ENCODE results near the gene APBA2.
"Not testable (repeated sequence)": the region's sequence is repeated elsewhere in the genome, so short reads cannot be mapped to it uniquely, and the experiment has no call there.

APBA2 gene

DNA sequence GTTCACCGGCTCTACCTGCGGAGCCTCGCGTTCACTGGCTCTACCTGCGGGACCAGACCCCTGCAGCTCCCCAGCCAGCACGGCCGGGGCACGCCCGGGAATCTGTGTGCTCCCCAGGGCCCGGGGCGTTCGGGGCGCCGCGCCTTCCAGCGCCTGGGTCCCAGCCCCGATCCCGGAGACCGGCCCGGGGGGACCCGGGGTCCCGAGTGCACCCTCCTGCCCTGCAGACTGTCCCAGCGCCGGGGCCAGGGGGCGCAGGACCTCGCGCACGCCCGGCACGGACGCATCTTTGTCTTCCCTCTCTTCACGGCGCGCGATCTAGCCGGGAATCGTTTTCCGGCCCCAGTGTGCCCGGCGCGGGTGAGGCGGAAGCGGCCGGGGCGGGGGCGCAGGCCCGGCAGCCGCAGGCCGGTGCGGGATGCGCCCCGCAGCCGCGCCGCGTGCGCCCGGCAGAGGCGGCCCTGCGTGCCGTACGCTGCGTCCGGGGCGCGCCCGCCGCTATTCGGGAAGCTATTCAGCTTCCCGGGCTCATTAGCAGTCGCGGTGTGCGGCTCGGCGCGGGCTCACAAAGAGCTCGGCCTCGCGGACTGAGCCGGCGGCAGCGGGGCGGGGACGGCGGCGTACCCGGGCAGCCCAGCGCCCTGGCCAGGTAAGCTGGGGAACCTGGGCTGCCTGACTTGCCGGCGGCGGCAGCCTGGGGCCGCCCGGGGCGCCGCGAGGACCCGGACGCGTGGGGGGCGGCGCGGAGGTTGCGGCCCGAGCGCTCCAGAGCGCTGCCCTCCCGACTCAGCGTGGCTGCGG, at the start of gene APBA2:
APBA2 (plus strand) TSS at position 345 of the 801 bp plus-strand sequence. CDS start 167,911 bp downstream, outside the sequence.
- peak; percentile 57 for DNase-seq (ENCODE audit: low read depth, low spot score)

DNA sequence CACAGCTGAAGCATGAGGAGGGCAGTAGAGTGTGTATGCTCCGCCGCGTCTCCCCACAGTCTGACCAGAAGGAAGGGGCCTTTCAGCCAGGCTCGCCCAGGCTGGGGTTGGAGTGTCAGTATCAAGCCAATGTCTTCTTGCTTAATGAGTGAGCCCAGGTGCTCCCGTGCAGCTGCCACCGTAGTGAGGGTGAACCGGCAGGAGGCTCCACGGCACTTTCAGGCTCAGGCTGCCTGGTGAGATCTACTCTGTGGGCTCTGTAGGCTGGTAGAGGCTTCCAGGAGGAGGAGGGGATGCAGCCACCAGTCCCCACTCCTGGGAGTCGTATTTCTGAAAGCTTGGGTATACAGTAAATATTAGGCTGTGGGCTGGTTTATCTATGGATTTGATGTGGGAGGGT, 45.5 kb upstream of the APBA2 start:
- DNase-seq (ENCODE audit: low read depth, low spot score): not testable (repeated sequence)

GRCh38 chr15:28842210-28842609, 43.6 kb upstream of the APBA2 start:
- DNase-seq (ENCODE audit: low read depth, low spot score): not testable (repeated sequence)

- DNase-seq (ENCODE audit: low read depth, low spot score): not testable (repeated sequence)
These were observed 42.3 kb upstream of the APBA2 start for GRCh38 chr15:28843520-28843919.

- DNase-seq (ENCODE audit: low read depth, low spot score): not testable (repeated sequence)
These were observed 41.6 kb upstream of the APBA2 start for GRCh38 chr15:28844147-28844546.

DNA sequence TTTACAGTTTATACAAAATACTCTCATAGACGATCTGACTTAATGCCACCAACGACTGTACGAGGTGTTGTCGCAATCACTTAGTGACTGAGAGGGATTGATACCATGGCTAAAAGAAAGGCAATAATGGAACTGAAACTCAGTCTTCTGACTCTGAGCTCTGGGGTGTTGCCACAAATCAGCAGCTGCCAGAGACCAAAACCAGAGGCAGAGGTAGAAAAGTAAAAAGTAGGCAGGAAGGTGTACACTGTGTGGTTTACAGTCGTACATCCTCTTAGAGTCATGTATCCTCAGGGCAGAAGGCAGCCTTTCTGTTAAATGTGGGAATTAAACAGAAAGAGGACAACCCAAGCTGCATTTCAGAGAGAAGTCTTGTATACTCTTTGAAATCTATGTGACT, 38.5 kb upstream of the APBA2 start:
- DNase-seq (ENCODE audit: low read depth, low spot score): not testable (repeated sequence)

- not testable (repeated sequence) for DNase-seq (ENCODE audit: low read depth, low spot score)
These were observed 37.8 kb upstream of the APBA2 start for GRCh38 chr15:28847959-28848358.

GRCh38 chr15:28848521-28848920, 37.3 kb upstream of the APBA2 start, which contains the start of gene GOLGA6L7:
Gene GOLGA6L7 (minus strand): TSS chr15:28848644. CDS start chr15:28848549, 95 bp downstream.
- DNase-seq (ENCODE audit: low read depth, low spot score): peak; percentile 30

DNA sequence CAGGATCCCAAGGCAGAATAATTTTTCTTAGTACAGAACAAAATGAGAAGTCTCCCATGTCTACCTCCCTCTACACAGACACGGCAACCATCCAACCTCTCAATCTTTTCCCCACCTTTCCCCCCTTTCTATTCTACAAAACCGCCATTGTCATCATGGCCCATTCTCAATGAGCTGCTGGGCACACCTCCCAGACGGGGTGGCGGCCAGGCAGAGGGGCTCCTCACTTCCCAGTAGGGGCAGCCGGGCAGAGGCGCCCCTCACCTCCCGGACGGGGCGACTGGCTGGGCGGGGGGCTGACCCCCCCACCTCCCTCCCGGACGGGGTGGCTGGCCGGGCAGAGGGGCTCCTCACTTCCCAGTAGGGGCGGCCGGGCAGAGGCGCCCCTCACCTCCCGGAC, 36.5 kb upstream of the APBA2 start:
- DNase-seq (ENCODE audit: low read depth, low spot score): not testable (repeated sequence)

- DNase-seq (ENCODE audit: low read depth, low spot score): not testable (repeated sequence)
These were observed 36.0 kb upstream of the APBA2 start for GRCh38 chr15:28849766-28850165.

DNA sequence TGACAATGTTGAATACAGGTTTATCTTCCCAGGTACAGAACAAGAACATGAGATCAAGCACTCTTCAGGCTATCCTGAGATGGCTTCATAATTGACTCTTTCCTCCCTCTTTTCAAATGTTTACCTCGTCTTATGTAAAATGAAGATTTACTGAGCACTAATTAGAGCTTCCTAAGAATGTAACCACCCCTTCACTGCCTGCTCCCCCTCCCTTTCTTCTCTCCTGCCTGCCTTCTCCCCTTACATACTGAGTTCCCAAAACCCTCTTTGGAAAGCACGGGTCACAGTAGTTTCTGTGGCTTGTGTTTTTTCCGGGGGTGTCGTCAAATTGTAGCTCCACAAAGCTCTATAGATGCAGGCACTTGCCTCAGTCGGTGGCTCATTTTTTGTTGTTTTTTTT, 32.1 kb upstream of the APBA2 start:
- not testable (repeated sequence) for DNase-seq (ENCODE audit: low read depth, low spot score)

DNA sequence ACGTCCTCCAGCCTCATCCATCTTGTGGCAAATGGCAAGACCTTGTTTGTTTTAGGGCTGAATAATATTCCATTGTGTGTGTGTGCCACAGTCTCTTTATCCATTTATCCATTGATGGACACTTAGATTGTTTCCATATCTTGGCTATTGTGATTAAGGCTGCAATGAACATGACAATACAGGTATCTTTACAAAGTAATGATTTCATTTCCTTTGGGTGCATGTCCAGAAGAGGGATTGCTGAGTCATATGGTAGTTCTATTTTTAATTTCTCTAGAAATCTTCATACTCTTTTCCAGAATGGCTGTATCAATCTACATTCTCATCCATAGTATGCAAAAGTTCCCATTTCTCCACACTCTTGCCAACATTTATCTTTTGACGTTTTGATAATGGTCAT, 31.2 kb upstream of the APBA2 start:
- DNase-seq (ENCODE audit: low read depth, low spot score): not testable (repeated sequence)

- no peak for DNase-seq (ENCODE audit: low read depth, low spot score)
These were observed 24.7 kb upstream of the APBA2 start for GRCh38 chr15:28861031-28861534.

DNA sequence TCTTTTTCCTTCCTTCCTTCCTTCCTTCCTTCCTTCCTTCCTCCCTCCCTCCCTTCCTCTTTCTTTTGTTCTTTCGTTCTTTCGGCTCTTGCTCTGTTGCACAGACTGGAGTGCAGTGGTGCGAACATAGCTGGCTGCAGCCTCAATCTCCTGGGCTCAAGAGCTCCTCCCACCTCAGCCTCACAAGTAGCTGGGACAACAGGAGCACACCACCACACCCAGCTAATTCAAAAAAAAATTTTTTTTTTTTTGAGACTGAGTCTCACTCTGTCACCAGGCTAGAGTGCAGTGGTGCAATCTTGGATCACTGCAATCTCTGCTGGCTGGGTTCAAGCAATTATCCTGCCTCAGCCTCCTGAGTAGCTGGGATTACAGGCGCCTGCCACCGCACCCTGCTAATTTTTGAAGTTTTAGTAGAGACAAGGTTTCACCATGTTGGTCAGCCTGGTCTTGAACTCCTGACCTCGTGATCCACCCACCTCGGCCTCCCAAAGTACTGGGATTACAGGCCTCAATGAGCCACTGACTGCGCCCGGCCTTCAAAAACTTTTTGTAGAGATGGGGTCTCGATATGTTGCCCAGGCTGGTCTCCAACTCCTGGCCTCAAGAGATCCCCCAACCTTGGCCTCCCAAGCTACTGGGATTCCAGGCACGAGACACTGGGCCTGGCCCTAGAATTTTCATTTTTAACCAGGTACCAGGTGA, 24.0 kb upstream of the APBA2 start:
- DNase-seq (ENCODE audit: low read depth, low spot score): not testable (repeated sequence)

DNA sequence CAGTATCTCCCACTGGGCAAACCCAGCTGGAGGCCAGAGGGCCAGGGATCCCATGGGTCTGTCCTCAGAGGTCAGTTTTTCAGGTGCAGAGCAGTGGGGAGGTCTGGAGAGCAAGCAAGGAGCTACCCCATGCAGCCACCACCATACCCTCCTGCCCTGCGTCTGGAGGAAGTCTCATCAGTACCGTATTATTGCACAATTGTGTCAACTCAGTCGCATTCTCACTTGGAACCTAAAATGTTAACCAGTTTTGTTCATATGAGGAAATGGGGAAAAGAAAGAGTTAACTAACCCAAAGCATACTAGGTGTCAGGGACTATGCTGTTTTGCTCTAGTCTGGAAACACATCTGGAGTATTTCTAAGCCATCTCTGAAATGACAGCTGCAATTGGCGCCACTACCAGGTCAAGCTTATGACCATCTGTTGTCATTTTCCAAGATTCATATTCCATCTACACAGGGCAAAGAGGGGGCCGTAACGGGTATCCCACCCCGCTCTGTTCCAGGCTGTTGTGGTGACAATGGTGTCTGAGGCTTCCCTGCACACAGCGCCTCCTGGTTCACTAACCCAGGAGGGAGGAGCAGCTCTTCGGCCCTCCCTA, 16.9 kb upstream of the APBA2 start:
- no peak for DNase-seq (ENCODE audit: low read depth, low spot score)

DNA sequence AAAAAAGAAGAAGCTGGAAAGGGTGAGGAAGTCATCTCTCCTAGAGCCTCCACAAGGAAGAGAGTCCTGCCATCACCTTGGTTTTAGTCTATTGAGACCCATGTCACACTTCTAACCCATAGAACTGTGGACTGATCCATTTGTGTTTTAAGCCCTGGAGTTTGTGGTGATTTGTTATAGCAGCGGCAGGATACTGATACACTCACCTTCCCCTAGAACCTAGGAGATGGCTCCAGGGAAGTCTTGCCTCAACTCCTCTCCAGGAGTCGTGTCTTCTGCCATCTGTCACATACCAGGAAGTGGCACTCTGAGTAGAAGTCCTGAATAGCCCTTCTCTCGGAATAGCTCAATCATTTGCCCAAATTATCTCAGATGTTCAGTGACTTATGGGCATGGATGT, 14.6 kb upstream of the APBA2 start:
- no peak for DNase-seq (ENCODE audit: low read depth, low spot score)

GRCh38 chr15:28873006-28873405, 12.8 kb upstream of the APBA2 start:
- DNase-seq (ENCODE audit: low read depth, low spot score): no peak

DNA sequence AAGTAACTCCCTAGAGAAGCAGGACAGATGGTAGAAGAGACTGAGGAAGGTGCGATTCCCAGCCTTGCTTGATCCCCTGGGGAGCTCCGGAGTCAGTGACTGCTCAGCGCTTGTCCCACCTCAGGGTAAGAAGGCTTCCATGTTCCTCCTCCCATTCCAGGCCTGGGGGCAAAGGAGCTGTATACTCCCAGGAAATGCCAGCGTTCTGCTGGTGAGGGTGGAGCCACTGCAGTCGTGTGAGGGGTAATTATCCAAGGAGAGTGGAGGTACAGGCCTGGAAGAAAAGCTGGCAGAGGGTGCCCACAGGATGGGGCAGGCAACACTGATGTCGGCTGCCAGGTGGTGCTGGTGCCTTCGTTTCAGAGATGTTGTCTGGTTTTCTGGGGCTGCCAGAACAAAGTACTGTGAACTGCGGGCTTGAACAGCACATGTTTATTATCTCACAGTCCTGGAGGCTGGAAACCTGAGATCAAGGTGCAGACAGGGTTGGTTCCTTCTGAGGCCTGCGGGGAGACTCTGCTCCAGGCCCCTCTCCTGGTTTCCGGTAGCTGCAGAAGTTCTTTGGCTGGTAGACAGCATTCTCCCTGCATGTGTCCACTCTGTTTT, 12.1 kb upstream of the APBA2 start:
- peak; percentile 64 for DNase-seq (ENCODE audit: low read depth, low spot score)

GRCh38 chr15:28875461-28876000, 10.2 kb upstream of the APBA2 start:
- peak; percentile 21 for DNase-seq (ENCODE audit: low read depth, low spot score)

DNA sequence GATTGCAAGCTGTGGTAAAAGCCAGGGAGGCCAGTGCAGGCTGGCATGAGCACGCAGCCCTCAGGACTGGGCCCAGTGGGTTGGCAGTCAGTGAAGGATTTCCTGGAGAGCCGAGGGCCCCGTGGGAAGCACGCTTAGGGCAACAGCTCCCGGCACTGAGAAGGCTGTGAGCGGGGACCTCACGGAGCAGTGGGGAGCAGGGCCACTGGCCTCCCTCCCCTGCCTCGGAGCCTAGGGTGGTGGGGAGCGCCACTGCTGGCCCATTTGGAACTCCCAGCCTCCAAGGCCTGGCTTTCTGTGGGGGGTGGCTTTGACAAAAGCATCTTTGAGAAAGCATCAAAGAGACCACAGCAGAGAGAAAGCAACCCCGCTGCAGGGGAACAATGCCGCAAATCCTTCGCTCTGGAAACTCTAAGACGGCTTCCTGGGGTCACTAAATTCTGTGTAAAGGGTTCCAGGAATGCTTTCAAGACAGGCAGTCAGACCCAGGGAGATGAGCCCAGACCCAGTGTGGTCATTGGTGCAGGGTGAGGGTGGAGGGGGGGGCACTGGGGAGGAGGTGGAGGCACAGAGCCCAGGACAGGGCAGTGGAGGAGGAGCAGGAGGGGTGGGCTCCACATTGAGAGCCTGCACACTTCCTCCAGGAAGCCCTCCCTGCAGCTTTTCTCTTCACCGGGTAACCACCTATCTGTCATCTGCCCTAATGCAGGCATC, 9.5 kb upstream of the APBA2 start:
- peak; percentile 76 for DNase-seq (ENCODE audit: low read depth, low spot score)

GRCh38 chr15:28876845-28877185, 9.0 kb upstream of the APBA2 start:
- DNase-seq (ENCODE audit: low read depth, low spot score): no peak
